ENCODE measurements around the gene CSNK2A2.
A peak's percentile ranks its signal among the peaks of the same experiment; 100 is the strongest.

CSNK2A2 gene

GRCh38 chr16:58212824-58213655 is 15.1 kb upstream of the CSNK2A2 start:
- H3K27me3 Mint-ChIP-seq = peaks cover 21% of the 10 kb centered on the region
- no peaks in the 10 kb centered on the region for H3K36me3 Mint-ChIP-seq (ENCODE audit: low read depth)
- peaks cover 4% of the 10 kb centered on the region for H3K9me3 Mint-ChIP-seq
- no peak overlapping the region for H3K27ac Mint-ChIP-seq
- no peaks in the 10 kb centered on the region for H3K4me1 Mint-ChIP-seq (ENCODE audit: low read depth)
- no peak overlapping the region for H3K4me3 Mint-ChIP-seq

- H3K27me3 Mint-ChIP-seq = peaks cover 17% of the 10 kb centered on the region
These were observed 13.9 kb upstream of the CSNK2A2 start for GRCh38 chr16:58211846-58212245.

GRCh38 chr16:58211245-58211644 is 13.3 kb upstream of the CSNK2A2 start:
- Mint-ChIP-seq H3K9me3 (no peaks in the 10 kb centered on the region), H3K4me1 (ENCODE audit: low read depth) (no peaks in the 10 kb centered on the region), H3K27me3 (peaks cover 17% of the 10 kb centered on the region), H3K4me3 (no peak overlapping the region), H3K36me3 (ENCODE audit: low read depth) (no peaks in the 10 kb centered on the region), H3K27ac (no peak overlapping the region)

More at GRCh38 chr16:58211846-58212245, 13.9 kb upstream of the CSNK2A2 start:
- H3K9me3 Mint-ChIP-seq = no peaks in the 10 kb centered on the region
- H3K4me1 Mint-ChIP-seq (ENCODE audit: low read depth) = no peaks in the 10 kb centered on the region
- no peaks in the 10 kb centered on the region for H3K36me3 Mint-ChIP-seq (ENCODE audit: low read depth)
- H3K27ac Mint-ChIP-seq = no peak overlapping the region
- no peak overlapping the region for H3K4me3 Mint-ChIP-seq

GRCh38 chr16:58205276-58206036 is 7.5 kb upstream of the CSNK2A2 start:
- Mint-ChIP-seq H3K4me1 (ENCODE audit: low read depth) (no peaks in the 10 kb centered on the region), H3K4me3 (no peak overlapping the region), H3K27me3 (peaks cover 17% of the 10 kb centered on the region), H3K36me3 (ENCODE audit: low read depth) (no peaks in the 10 kb centered on the region), H3K27ac (no peak overlapping the region), H3K9me3 (no peaks in the 10 kb centered on the region)

- H3K27ac Mint-ChIP-seq = no peak overlapping the region
- peaks cover 8% of the 10 kb centered on the region for H3K36me3 Mint-ChIP-seq (ENCODE audit: low read depth)
- H3K9me3 Mint-ChIP-seq = no peaks in the 10 kb centered on the region
- H3K4me3 Mint-ChIP-seq = no peak overlapping the region
- H3K27me3 Mint-ChIP-seq = peaks cover 22% of the 10 kb centered on the region
- H3K4me1 Mint-ChIP-seq (ENCODE audit: low read depth) = peaks cover 20% of the 10 kb centered on the region
These were observed 3.3 kb upstream of the CSNK2A2 start for GRCh38 chr16:58201163-58201562.

GRCh38 chr16:58200004-58200797 is 2.3 kb upstream of the CSNK2A2 start:
- peaks cover 22% of the 10 kb centered on the region for H3K27me3 Mint-ChIP-seq
- no peak overlapping the region for H3K27ac Mint-ChIP-seq
- peaks cover 18% of the 10 kb centered on the region for H3K36me3 Mint-ChIP-seq (ENCODE audit: low read depth)
- no peak overlapping the region for H3K4me3 Mint-ChIP-seq
- no peaks in the 10 kb centered on the region for H3K9me3 Mint-ChIP-seq
- peaks cover 29% of the 10 kb centered on the region for H3K4me1 Mint-ChIP-seq (ENCODE audit: low read depth)

- peaks cover 38% of the 10 kb centered on the region for H3K4me1 Mint-ChIP-seq (ENCODE audit: low read depth)
- H3K36me3 Mint-ChIP-seq (ENCODE audit: low read depth) = peaks cover 31% of the 10 kb centered on the region
- H3K27ac Mint-ChIP-seq = peak overlapping the region; percentile 45
- peaks cover 22% of the 10 kb centered on the region for H3K27me3 Mint-ChIP-seq
- H3K9me3 Mint-ChIP-seq = no peaks in the 10 kb centered on the region
- peak overlapping the region; percentile 60 for H3K4me3 Mint-ChIP-seq
These were observed 1.0 kb upstream of the CSNK2A2 start for GRCh38 chr16:58198803-58199411.

GRCh38 chr16:58197314-58198012 is 443 bp downstream of the CSNK2A2 start:
- Mint-ChIP-seq H3K4me3 (peak overlapping the region; percentile 92), H3K9me3 (no peaks in the 10 kb centered on the region), H3K4me1 (ENCODE audit: low read depth) (peaks cover 51% of the 10 kb centered on the region), H3K36me3 (ENCODE audit: low read depth) (peaks cover 45% of the 10 kb centered on the region), H3K27me3 (peaks cover 22% of the 10 kb centered on the region), H3K27ac (peak overlapping the region; percentile 91)

- peaks cover 51% of the 10 kb centered on the region for H3K36me3 Mint-ChIP-seq (ENCODE audit: low read depth)
- no peaks in the 10 kb centered on the region for H3K9me3 Mint-ChIP-seq
- peaks cover 17% of the 10 kb centered on the region for H3K27me3 Mint-ChIP-seq
- H3K4me1 Mint-ChIP-seq (ENCODE audit: low read depth) = peaks cover 53% of the 10 kb centered on the region
- H3K27ac Mint-ChIP-seq = peak overlapping the region; percentile 91
- peak overlapping the region; percentile 92 for H3K4me3 Mint-ChIP-seq
These were observed 1.0 kb downstream of the CSNK2A2 start for GRCh38 chr16:58196898-58197313.

GRCh38 chr16:58195771-58196170 is 2.1 kb downstream of the CSNK2A2 start:
- Mint-ChIP-seq H3K9me3 (no peaks in the 10 kb centered on the region), H3K27me3 (peaks cover 10% of the 10 kb centered on the region), H3K27ac (peak overlapping the region; percentile 65), H3K36me3 (ENCODE audit: low read depth) (peaks cover 61% of the 10 kb centered on the region), H3K4me3 (peak overlapping the region; percentile 92), H3K4me1 (ENCODE audit: low read depth) (peaks cover 64% of the 10 kb centered on the region)

- Mint-ChIP-seq H3K4me1 (ENCODE audit: low read depth) (peaks cover 69% of the 10 kb centered on the region), H3K4me3 (peak overlapping the region; percentile 22), H3K36me3 (ENCODE audit: low read depth) (peaks cover 65% of the 10 kb centered on the region), H3K9me3 (no peaks in the 10 kb centered on the region), H3K27ac (peak overlapping the region; percentile 19), H3K27me3 (peaks cover 7% of the 10 kb centered on the region)
These were observed 2.6 kb downstream of the CSNK2A2 start for GRCh38 chr16:58195344-58195743.

- H3K4me1 Mint-ChIP-seq (ENCODE audit: low read depth) = peaks cover 72% of the 10 kb centered on the region
These were observed 3.1 kb downstream of the CSNK2A2 start for GRCh38 chr16:58194790-58195189.

GRCh38 chr16:58187665-58188421 is 10.1 kb downstream of the CSNK2A2 start:
- peaks cover 90% of the 10 kb centered on the region for H3K36me3 Mint-ChIP-seq (ENCODE audit: low read depth)
- H3K4me1 Mint-ChIP-seq (ENCODE audit: low read depth) = peaks cover 37% of the 10 kb centered on the region

More at GRCh38 chr16:58194790-58195189, 3.1 kb downstream of the CSNK2A2 start:
- H3K36me3 Mint-ChIP-seq (ENCODE audit: low read depth) = peaks cover 70% of the 10 kb centered on the region
- no peak overlapping the region for H3K27ac Mint-ChIP-seq
- H3K27me3 Mint-ChIP-seq = peaks cover 4% of the 10 kb centered on the region
- H3K9me3 Mint-ChIP-seq = no peaks in the 10 kb centered on the region
- no peak overlapping the region for H3K4me3 Mint-ChIP-seq

More at GRCh38 chr16:58187665-58188421, 10.1 kb downstream of the CSNK2A2 start:
- H3K27me3 Mint-ChIP-seq = no peaks in the 10 kb centered on the region
- H3K9me3 Mint-ChIP-seq = no peaks in the 10 kb centered on the region
- H3K4me3 Mint-ChIP-seq = no peak overlapping the region
- no peak overlapping the region for H3K27ac Mint-ChIP-seq

Data from stimulated activated naive CD8-positive, alpha-beta T cell treated with anti-CD3 and anti-CD28 coated beads, Interleukin-15, Interleukin-2, amounts not matched to agents 100 ng/mL and 50 ng/mL, for 24 hours (primary cell).